ENCODE measurements around the gene TMEM164. TPM values are rescaled to one million over a fixed set of nuclear protein-coding genes. Genes with fewer than 3 reads are reported as not detected.

Gene TMEM164
- polyA plus RNA-seq, 1 donor (not counting 4 experiments of a cell fraction or from before 2014, with no cell fraction given): 15.3 TPM

DNA sequence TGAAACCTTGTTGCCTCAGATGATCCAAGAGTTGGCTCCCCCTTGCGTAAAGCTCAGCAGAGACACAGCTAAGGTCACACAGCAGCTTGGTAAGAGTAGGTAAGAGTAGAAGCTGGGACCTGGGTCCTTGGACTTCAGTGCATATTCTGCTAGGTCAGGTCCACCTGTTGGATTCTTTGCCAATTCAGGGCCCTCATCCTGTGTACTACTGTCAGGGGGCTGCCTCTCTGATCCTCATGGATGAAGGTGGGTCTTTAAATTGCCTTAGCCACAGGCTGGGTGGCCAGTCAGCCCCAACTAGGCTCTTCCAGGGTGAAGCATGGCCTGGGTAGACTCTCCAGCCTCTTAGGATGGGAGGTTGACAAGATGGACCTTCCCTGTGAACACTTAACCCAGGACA, 159.2 kb downstream of the TMEM164 start:
- no peak overlapping the region for H2AFZ ChIP-seq (ENCODE audit: control insufficient read depth, low read length)
- dilution Hi-C loops (cut with MboI; ENCODE audit: extremely low pct_ligation_motif_present, low sequenced_read_pairs): no loop called here
- FAIRE-seq (no peak), DNase-seq (ENCODE audit: low read depth, low spot score) (no peak)
- H4K20me1 ChIP-seq (ENCODE audit: control insufficient read depth, extremely low read depth, insufficient read depth, low read length): peaks cover 3% of the 10 kb centered on the region
- no peaks in the 10 kb centered on the region for H3K9me3 ChIP-seq (ENCODE audit: control insufficient read depth, low read depth, low read length)
- no peak overlapping the region for H3K27ac ChIP-seq (ENCODE audit: control insufficient read depth, insufficient read depth, low read length)
- H3K4me3 ChIP-seq (ENCODE audit: control insufficient read depth in 2 of 3, extremely low read depth in 1 of 3, insufficient read depth in 2 of 3, low read depth in 1 of 3, low read length in 3 of 3): no peak overlapping the region
- H3K9me1 ChIP-seq (ENCODE audit: control insufficient read depth, extremely low read depth, insufficient read depth, low read length): peaks cover 2% of the 10 kb centered on the region
- peaks cover 11% of the 10 kb centered on the region for H3K4me1 ChIP-seq (ENCODE audit: control insufficient read depth, extremely low read depth, insufficient read depth, low read length)
- no peaks in the 10 kb centered on the region for H3K79me2 ChIP-seq (ENCODE audit: control insufficient read depth, insufficient read depth, low read length)
- no peak overlapping the region for H3K4me2 ChIP-seq (ENCODE audit: control insufficient read depth, extremely low read depth, insufficient read depth, low read depth, low read length)
- H3K27me3 ChIP-seq (ENCODE audit: control insufficient read depth, extremely low read depth, insufficient read depth, low read length): peaks cover 3% of the 10 kb centered on the region
- no peak for TF ChIP-seq EZH2 (IDR thresholded peaks at IDR 0.05; ENCODE audit: low read length)
- TF ChIP-seq, protein P1, sequence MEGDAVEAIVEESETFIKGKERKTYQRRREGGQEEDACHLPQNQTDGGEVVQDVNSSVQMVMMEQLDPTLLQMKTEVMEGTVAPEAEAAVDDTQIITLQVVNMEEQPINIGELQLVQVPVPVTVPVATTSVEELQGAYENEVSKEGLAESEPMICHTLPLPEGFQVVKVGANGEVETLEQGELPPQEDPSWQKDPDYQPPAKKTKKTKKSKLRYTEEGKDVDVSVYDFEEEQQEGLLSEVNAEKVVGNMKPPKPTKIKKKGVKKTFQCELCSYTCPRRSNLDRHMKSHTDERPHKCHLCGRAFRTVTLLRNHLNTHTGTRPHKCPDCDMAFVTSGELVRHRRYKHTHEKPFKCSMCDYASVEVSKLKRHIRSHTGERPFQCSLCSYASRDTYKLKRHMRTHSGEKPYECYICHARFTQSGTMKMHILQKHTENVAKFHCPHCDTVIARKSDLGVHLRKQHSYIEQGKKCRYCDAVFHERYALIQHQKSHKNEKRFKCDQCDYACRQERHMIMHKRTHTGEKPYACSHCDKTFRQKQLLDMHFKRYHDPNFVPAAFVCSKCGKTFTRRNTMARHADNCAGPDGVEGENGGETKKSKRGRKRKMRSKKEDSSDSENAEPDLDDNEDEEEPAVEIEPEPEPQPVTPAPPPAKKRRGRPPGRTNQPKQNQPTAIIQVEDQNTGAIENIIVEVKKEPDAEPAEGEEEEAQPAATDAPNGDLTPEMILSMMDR (optimal IDR thresholded peaks at IDR 0.05 in 1 of 3, IDR thresholded peaks at IDR 0.05 in 1 of 3, conservative IDR thresholded peaks at IDR 0.05 in 1 of 3; ENCODE audit: extremely low read depth in 1 of 3, insufficient read depth in 2 of 3, low read length in 3 of 3): no peak
- H3K36me3 ChIP-seq (ENCODE audit: control insufficient read depth in 2 of 2, extremely low read depth in 1 of 2, insufficient read depth in 2 of 2, low read length in 2 of 2): peaks cover 0 to 4% of the 10 kb centered on the region in 2 experiments
- H3K9ac ChIP-seq (ENCODE audit: control insufficient read depth, extremely low read depth, insufficient read depth, low read length): no peak overlapping the region

DNA sequence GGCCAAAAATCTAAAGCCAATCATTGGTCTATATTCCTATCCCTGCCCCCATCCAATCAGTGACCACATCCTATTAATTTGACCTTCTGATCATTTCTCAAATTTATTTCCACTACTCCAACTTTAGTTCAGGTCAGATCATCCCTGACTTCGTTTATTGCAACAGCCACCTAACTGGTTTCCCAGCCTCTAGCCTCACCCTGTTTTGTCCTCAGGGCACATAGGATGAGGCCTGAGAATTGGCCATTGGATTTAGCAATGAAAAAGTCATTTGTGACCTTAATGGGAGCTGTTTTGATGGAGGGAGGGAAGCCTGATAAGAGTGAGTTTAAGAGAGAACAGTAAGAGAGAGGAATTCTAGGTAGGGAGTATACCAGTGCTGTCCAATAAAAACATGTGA, 160.0 kb downstream of the TMEM164 start:
- no peak overlapping the region for H2AFZ ChIP-seq (ENCODE audit: control insufficient read depth, low read length)
- no peaks in the 10 kb centered on the region for H3K79me2 ChIP-seq (ENCODE audit: control insufficient read depth, insufficient read depth, low read length)
- H3K4me1 ChIP-seq (ENCODE audit: control insufficient read depth, extremely low read depth, insufficient read depth, low read length): peaks cover 11% of the 10 kb centered on the region
- no peak for DNase-seq (ENCODE audit: low read depth, low spot score)
- no peak overlapping the region for H3K9ac ChIP-seq (ENCODE audit: control insufficient read depth, extremely low read depth, insufficient read depth, low read length)
- dilution Hi-C loops (cut with MboI; ENCODE audit: extremely low pct_ligation_motif_present, low sequenced_read_pairs): no loop called here
- TF ChIP-seq, protein P1 (optimal IDR thresholded peaks at IDR 0.05 in 1 of 3, IDR thresholded peaks at IDR 0.05 in 1 of 3, conservative IDR thresholded peaks at IDR 0.05 in 1 of 3; ENCODE audit: extremely low read depth in 1 of 3, insufficient read depth in 2 of 3, low read length in 3 of 3): no peak
- TF ChIP-seq EZH2 (IDR thresholded peaks at IDR 0.05; ENCODE audit: low read length): no peak
- no peaks in the 10 kb centered on the region for H3K9me3 ChIP-seq (ENCODE audit: control insufficient read depth, low read depth, low read length)
- H4K20me1 ChIP-seq (ENCODE audit: control insufficient read depth, extremely low read depth, insufficient read depth, low read length): peaks cover 3% of the 10 kb centered on the region
- H3K4me3 ChIP-seq (ENCODE audit: control insufficient read depth in 2 of 3, extremely low read depth in 1 of 3, insufficient read depth in 2 of 3, low read depth in 1 of 3, low read length in 3 of 3): no peak overlapping the region
- H3K36me3 ChIP-seq (ENCODE audit: control insufficient read depth in 2 of 2, extremely low read depth in 1 of 2, insufficient read depth in 2 of 2, low read length in 2 of 2): peaks cover 0 to 4% of the 10 kb centered on the region in 2 experiments
- peaks cover 2% of the 10 kb centered on the region for H3K9me1 ChIP-seq (ENCODE audit: control insufficient read depth, extremely low read depth, insufficient read depth, low read length)
- no peak for FAIRE-seq
- no peak overlapping the region for H3K27ac ChIP-seq (ENCODE audit: control insufficient read depth, insufficient read depth, low read length)
- no peak overlapping the region for H3K4me2 ChIP-seq (ENCODE audit: control insufficient read depth, extremely low read depth, insufficient read depth, low read depth, low read length)
- peaks cover 3% of the 10 kb centered on the region for H3K27me3 ChIP-seq (ENCODE audit: control insufficient read depth, extremely low read depth, insufficient read depth, low read length)
